ENCODE measurements around the gene CYTH1.

The CYTH1 gene

DNA sequence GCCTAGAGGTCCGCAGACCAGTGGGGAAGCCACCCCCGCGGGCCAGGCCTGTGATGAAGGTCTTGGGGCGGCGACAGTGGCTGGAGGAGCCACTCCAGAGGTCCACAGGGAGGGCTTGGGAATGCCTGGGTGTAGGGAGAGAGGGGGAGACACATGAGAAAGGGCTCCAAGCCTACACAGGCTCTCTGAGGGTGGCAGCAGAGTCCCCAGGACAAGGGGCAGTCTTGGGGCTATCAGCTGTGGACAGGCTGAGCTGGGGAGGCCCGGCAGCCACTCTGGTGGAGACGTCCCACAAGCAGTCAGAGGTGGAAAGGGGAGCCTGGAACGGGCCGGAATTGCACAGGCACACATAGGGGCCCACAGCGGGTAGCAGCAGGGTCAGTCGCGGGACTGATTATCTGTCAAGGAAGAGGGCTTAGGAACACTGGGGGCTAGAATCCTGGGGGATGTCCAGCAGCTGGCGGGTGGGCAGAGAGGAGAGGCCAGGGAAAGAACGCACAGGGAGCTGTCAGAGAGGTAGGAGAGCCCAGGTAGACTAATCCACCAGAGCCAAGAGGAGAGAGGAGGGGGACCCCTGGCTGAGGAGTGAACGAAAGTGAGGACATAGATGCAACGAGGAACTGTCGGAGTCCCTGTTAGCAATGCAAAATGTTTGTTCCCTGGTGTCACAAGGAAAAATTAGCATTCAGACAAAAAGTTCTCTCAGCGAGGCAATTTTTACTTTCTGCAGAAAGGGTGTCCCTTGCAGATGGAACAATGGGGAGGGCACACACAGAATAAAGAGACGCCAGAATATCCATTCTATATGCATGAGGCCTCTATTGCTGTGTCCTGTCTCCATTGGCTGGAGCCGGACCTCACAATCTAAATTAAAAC, 111.0 kb downstream of the CYTH1 start:
- Histone ChIP-seq H3K27me3 (ENCODE audit: low read depth, low read length) (no peaks in the 10 kb centered on the region), H3K9me3 (ENCODE audit: control insufficient read depth in 1 of 2, low read length in 2 of 2) (no peaks in the 10 kb centered on the region), H3K27ac (ENCODE audit: low read length) (no peak overlapping the region), H3K4me3 (ENCODE audit: low read depth in 1 of 2, low read length in 2 of 2) (no peak overlapping the region), H3K36me3 (ENCODE audit: control insufficient read depth in 1 of 2, insufficient read depth in 2 of 2, low read length in 2 of 2) (peaks cover 13 to 34% of the 10 kb centered on the region in 2 donors), H3K4me1 (ENCODE audit: control insufficient read depth in 1 of 2, insufficient read depth in 2 of 2, low read length in 2 of 2) (peaks cover 5 to 6% of the 10 kb centered on the region in 2 donors)

- no peaks in the 10 kb centered on the region for H3K27me3 ChIP-seq (ENCODE audit: low read depth, low read length)
- H3K9me3 ChIP-seq (ENCODE audit: control insufficient read depth in 1 of 2, low read length in 2 of 2), result no peaks in the 10 kb centered on the region
- no peak overlapping the region for H3K4me3 ChIP-seq (ENCODE audit: low read depth in 1 of 2, low read length in 2 of 2)
- H3K36me3 ChIP-seq (ENCODE audit: control insufficient read depth in 1 of 2, insufficient read depth in 2 of 2, low read length in 2 of 2), result peaks cover 13 to 24% of the 10 kb centered on the region in 2 donors
- no peak overlapping the region for H3K27ac ChIP-seq (ENCODE audit: low read length)
- H3K4me1 ChIP-seq (ENCODE audit: control insufficient read depth in 1 of 2, insufficient read depth in 2 of 2, low read length in 2 of 2), result peaks cover 6 to 13% of the 10 kb centered on the region in 2 donors
Measured at GRCh38 chr17:78669975-78670518, 112.0 kb downstream of the CYTH1 start.

DNA sequence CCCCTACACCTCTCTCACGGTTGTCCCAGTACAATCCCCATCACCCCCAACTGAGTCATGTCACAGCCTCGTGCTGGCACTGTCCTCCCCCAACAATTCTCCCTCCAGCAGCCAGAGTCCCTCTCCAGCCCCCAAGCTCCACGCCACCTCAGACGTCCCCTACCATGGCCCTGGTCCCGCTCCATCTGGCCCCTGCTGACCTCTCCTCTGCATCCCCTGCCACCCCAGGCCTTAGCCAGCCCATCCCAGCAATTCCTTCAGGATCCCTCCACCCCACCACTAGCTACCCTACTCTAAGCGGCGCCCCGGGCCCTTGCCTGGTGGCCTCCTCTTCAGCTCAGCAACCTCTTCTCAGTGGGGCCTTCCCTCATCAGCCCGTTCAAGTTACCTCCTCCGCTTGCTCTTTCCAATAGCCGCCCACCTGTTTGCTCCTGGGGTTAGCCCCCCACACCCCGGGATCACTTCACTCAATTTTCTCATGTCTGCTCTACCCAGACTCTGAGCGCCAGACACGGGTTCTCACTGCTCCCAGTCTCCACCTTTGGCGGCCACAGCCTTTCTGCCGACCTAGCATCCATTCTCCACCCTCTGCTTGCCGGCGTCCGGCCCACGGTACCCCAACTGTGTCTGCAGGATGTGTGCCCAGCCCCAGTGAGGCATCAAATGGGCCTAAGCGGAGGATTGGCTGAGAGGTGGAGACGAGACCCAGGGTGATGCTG, 112.7 kb downstream of the CYTH1 start:
- no peak overlapping the region for H3K27ac ChIP-seq (ENCODE audit: low read length)
- H3K9me3 ChIP-seq (ENCODE audit: control insufficient read depth in 1 of 2, low read length in 2 of 2), result no peaks in the 10 kb centered on the region
- H3K4me3 ChIP-seq (ENCODE audit: low read depth in 1 of 2, low read length in 2 of 2), result no peak overlapping the region
- H3K27me3 ChIP-seq (ENCODE audit: low read depth, low read length), result no peaks in the 10 kb centered on the region
- H3K36me3 ChIP-seq (ENCODE audit: control insufficient read depth in 1 of 2, insufficient read depth in 2 of 2, low read length in 2 of 2), result peaks cover 13 to 17% of the 10 kb centered on the region in 2 donors
- peaks cover 4 to 13% of the 10 kb centered on the region in 2 donors for H3K4me1 ChIP-seq (ENCODE audit: control insufficient read depth in 1 of 2, insufficient read depth in 2 of 2, low read length in 2 of 2)

- Histone ChIP-seq H3K9me3 (ENCODE audit: control insufficient read depth in 1 of 2, low read length in 2 of 2) (no peaks in the 10 kb centered on the region), H3K36me3 (ENCODE audit: control insufficient read depth in 1 of 2, insufficient read depth in 2 of 2, low read length in 2 of 2) (peaks cover 8 to 15% of the 10 kb centered on the region in 2 donors), H3K4me1 (ENCODE audit: control insufficient read depth in 1 of 2, insufficient read depth in 2 of 2, low read length in 2 of 2) (peaks cover 0 to 13% of the 10 kb centered on the region in 2 donors), H3K27ac (ENCODE audit: low read length) (no peak overlapping the region), H3K27me3 (ENCODE audit: low read depth, low read length) (no peaks in the 10 kb centered on the region), H3K4me3 (ENCODE audit: low read depth in 1 of 2, low read length in 2 of 2) (no peak overlapping the region)
Measured at GRCh38 chr17:78668847-78669246, 113.2 kb downstream of the CYTH1 start.

DNA sequence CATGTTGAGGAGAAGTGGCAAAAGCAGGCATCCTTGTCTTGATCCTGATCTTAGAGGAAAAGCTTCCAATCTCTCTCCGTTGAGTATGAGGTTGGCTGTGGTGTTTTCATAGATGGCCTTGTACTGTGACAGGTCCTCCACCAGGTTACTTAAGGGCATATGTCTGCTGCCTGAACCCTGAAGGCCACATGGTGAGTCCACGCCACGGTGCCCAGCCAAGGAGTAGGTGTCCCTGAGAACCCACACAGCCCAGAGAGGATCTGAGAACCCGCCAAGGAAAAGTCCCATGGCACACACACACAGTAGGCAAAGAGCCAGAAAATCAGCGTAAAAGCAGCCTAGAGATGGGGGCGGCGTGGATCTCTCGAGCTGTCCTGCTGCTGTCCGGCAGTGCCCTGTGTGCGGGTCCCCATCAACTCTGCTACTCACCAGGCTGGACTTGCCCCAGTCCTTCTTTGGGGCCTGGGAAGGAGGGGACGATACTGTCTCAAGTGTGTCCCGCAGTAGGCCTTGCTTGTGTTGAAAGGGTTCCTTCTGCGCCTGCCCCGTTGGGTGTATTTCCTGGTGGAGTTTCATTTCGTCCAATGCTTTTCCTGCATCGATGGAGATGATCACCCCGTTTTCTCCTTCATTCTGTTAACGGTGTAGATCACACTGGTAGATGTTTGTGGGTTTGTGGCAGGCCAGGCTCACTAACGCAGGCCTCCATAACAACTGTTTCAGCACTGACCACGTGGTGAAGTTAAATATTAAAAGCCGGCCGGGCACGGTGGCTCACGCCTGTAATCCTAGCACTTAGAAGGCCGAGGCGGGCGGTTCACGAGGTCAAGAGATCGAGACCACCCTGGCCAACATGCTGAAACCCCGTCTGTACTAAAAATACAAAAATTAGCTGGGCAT, 114.1 kb downstream of the CYTH1 start:
- H3K4me1 ChIP-seq (ENCODE audit: control insufficient read depth in 1 of 2, insufficient read depth in 2 of 2, low read length in 2 of 2), result peaks cover 0 to 13% of the 10 kb centered on the region in 2 donors
- no peaks in the 10 kb centered on the region for H3K27me3 ChIP-seq (ENCODE audit: low read depth, low read length)
- H3K9me3 ChIP-seq (ENCODE audit: control insufficient read depth in 1 of 2, low read length in 2 of 2), result no peaks in the 10 kb centered on the region
- H3K4me3 ChIP-seq (ENCODE audit: low read depth in 1 of 2, low read length in 2 of 2), result no peak overlapping the region
- H3K27ac ChIP-seq (ENCODE audit: low read length), result no peak overlapping the region
- peaks cover 0 to 6% of the 10 kb centered on the region in 2 donors for H3K36me3 ChIP-seq (ENCODE audit: control insufficient read depth in 1 of 2, insufficient read depth in 2 of 2, low read length in 2 of 2)

DNA sequence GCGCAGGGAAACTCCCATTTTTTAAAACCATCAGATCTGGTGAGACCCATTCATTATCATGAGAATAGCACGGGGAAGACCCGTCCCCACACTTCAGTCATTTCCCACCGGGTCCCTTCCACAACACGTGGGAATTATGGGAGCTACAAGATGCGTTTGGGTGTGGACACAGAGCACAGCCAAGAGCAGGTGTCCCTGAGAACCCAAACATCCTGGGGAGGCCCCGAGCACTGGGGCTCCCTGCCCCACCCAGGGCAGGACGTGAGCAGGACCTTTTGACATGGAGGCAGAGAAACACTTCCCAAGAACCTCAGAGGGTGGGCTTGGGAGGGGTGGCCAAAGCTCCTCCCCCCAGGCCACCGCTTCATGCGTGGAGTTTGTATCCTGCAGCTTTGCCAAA, 115.0 kb downstream of the CYTH1 start:
- H3K9me3 ChIP-seq (ENCODE audit: control insufficient read depth in 1 of 2, low read length in 2 of 2), result no peaks in the 10 kb centered on the region

DNA sequence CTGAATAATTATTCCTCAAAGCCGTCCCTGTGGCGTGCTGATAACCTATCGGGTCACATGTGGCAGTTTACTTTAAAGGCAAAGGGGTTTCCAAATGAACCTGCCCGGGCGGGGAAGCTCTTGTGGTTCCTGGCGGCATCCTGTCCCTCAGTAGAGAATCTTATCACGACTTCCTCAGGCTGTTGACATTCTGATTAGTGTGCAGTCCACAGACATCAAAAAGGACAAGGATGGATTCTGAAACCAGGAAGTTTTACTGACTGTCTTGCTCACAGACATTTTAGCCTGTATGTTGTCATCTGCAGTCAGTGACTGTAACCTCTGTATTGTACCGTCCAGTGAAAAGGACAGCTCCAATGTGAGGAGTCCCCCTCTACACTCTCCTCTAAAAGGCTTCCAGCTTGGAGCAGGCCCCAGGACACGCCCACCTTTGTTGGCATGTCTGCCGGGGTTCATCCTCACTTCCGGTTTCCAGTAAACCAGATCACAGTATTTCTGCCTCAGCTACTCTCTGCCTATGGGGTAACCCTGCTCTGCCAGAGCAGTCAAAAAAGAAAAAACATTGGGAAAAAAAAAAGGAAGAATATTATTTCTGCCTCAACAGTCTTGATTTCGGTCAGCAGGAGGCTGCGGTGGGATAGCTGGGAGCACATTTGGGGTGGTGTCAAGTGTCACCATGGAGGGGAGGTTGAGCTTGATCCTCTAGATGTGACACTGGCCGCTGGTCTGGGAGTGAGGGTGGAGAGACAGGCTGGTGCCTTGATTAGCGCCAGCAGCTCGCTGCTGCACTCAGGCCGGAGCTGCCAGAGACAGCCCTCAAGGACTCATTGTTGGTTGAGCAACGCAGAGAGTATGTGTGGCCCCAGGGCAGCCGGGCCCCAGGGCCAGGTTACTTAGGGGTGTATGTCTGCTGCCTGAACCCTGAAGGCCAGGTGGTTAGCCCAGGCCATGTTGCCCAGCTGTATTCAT, 115.8 kb downstream of the CYTH1 start:
- Histone ChIP-seq H3K27me3 (ENCODE audit: low read depth, low read length) (no peaks in the 10 kb centered on the region), H3K27ac (ENCODE audit: low read length) (peak overlapping the region; percentile 16), H3K9me3 (ENCODE audit: control insufficient read depth in 1 of 2, low read length in 2 of 2) (no peaks in the 10 kb centered on the region), H3K36me3 (ENCODE audit: control insufficient read depth in 1 of 2, insufficient read depth in 2 of 2, low read length in 2 of 2) (no peaks in the 10 kb centered on the region), H3K4me3 (ENCODE audit: low read depth in 1 of 2, low read length in 2 of 2) (no peak overlapping the region), H3K4me1 (ENCODE audit: control insufficient read depth in 1 of 2, insufficient read depth in 2 of 2, low read length in 2 of 2) (peaks cover 0 to 13% of the 10 kb centered on the region in 2 donors)

More for the DNA sequence above, 115.0 kb downstream of the CYTH1 start:
- H3K27ac ChIP-seq (ENCODE audit: low read length), result no peak overlapping the region
- H3K4me3 ChIP-seq (ENCODE audit: low read depth in 1 of 2, low read length in 2 of 2), result no peak overlapping the region
- peaks cover 0 to 13% of the 10 kb centered on the region in 2 donors for H3K4me1 ChIP-seq (ENCODE audit: control insufficient read depth in 1 of 2, insufficient read depth in 2 of 2, low read length in 2 of 2)
- no peaks in the 10 kb centered on the region for H3K27me3 ChIP-seq (ENCODE audit: low read depth, low read length)
- H3K36me3 ChIP-seq (ENCODE audit: control insufficient read depth in 1 of 2, insufficient read depth in 2 of 2, low read length in 2 of 2), result no peaks in the 10 kb centered on the region

- no peak overlapping the region for H3K4me3 ChIP-seq (ENCODE audit: low read depth in 1 of 2, low read length in 2 of 2)
- no peaks in the 10 kb centered on the region for H3K36me3 ChIP-seq (ENCODE audit: control insufficient read depth in 1 of 2, insufficient read depth in 2 of 2, low read length in 2 of 2)
- H3K27me3 ChIP-seq (ENCODE audit: low read depth, low read length), result no peaks in the 10 kb centered on the region
- H3K9me3 ChIP-seq (ENCODE audit: control insufficient read depth in 1 of 2, low read length in 2 of 2), result no peaks in the 10 kb centered on the region
- H3K4me1 ChIP-seq (ENCODE audit: control insufficient read depth in 1 of 2, insufficient read depth in 2 of 2, low read length in 2 of 2), result peaks cover 0 to 13% of the 10 kb centered on the region in 2 donors
- H3K27ac ChIP-seq (ENCODE audit: low read length), result no peak overlapping the region
Measured at GRCh38 chr17:78665387-78665951, 116.6 kb downstream of the CYTH1 start.

- Histone ChIP-seq H3K27me3 (ENCODE audit: low read depth, low read length) (no peaks in the 10 kb centered on the region), H3K4me3 (ENCODE audit: low read depth in 1 of 2, low read length in 2 of 2) (no peak overlapping the region), H3K36me3 (ENCODE audit: control insufficient read depth in 1 of 2, insufficient read depth in 2 of 2, low read length in 2 of 2) (no peaks in the 10 kb centered on the region), H3K4me1 (ENCODE audit: control insufficient read depth in 1 of 2, insufficient read depth in 2 of 2, low read length in 2 of 2) (peaks cover 0 to 13% of the 10 kb centered on the region in 2 donors), H3K27ac (ENCODE audit: low read length) (no peak overlapping the region), H3K9me3 (ENCODE audit: control insufficient read depth in 1 of 2, low read length in 2 of 2) (no peaks in the 10 kb centered on the region)
Measured at GRCh38 chr17:78664476-78665386, 117.3 kb downstream of the CYTH1 start.

All from muscle layer of duodenum (tissue), 2 donors.